HG03103 (cell line): ENCODE measurements around the gene ELOVL5.
A peak's percentile ranks its signal among the peaks of the same experiment; 100 is the strongest.
"Not testable (repeated sequence)": the region's sequence is repeated elsewhere in the genome, so short reads cannot be mapped to it uniquely, and the experiment has no call there.

Source experiments
- ATAC-seq: cut with Tn5 transposase; IDR thresholded peaks from one replicate; pipeline ENCODE4 v1.9.1; 2021; ENCODE audit warnings: low read depth; ENCODE audit not compliant: unreplicated experiment

ELOVL5 gene

GRCh38 chr6:53348371-53349208 is at the start of gene ELOVL5:
Gene ELOVL5, minus strand, starts transcription at chr6:53348950. Its CDS starts 53,251 bp downstream, at chr6:53295699.
- peak; percentile 65 for ATAC-seq

GRCh38 chr6:53397283-53397682 is 48.5 kb upstream of the ELOVL5 start:
- no peak for ATAC-seq

DNA sequence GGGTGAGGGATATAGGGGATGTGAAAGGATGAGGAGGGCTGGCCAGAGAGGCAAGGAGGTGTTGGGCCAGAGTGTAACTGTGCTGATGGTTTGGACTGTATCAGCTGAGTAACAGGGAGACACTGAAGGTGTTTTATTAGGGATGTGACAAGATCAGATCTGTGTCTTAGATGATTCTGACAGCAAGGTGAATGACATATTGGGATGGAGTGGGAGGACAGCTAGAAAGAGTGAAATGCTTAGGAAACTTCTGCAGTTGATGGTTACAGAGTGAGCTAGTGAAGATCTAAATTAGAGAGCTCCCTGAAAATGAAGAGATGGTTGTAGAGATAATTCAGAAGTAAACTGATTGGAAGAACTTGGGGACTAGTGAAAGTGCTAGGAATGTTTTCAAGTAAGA is 47.2 kb upstream of the ELOVL5 start:
- ATAC-seq: no peak

GRCh38 chr6:53394704-53395103 is 46.0 kb upstream of the ELOVL5 start:
- ATAC-seq: no peak

DNA sequence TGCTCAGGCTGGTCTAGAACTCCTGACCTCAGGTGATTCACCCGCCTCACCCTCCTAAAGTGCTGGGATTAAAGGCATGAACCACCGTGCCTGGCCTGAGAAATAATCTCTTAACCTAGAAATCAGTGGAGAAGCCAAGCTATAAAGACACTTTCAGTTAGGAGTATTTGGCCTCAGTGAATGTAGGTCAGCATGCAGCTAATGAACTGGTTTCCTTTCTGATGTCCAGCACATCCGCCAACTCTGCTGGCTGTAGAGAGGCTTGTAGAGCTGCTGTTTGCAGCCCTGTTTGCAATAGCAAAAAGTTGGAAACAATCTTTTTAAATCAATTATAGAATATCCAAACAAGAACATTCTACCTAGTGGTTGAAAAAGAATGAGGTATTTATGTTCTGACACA is 42.4 kb upstream of the ELOVL5 start:
- no peak for ATAC-seq

DNA sequence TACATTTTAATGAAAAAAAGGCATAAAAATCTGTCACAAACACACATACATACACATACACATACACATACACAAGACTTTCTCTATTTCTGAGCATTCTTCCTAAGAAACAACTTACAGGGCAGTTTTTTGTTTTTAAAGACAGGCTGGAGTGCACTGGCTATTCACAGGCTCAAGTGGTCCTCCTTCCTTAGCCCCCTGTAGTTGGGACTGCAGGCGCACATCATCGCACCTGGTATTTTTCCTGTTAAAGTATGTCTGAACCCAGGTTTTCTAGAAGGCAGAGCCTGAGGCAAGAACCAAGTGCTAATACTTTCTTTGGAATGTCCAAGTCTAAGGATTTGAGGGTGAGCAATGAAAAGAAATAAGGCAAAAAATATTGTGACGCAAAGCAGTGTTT is 41.3 kb upstream of the ELOVL5 start:
- ATAC-seq: no peak

DNA sequence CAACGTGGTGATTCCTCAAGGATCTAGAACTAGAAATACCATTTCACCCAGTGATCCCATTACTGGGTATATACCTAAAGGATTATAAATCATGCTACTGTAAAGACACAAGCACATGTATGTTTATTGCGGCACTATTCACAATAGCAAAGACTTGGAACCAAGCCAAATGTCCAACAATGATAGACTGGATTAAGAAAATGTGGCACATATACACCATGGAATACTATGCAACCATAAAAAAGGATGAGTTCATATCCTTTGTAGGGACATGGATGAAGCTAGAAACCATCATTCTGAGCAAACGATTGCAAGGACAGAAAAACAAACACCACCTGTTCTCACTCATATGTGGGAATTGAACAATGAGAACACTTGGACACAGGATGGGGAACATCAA is 39.9 kb upstream of the ELOVL5 start:
- not testable (repeated sequence) for ATAC-seq

DNA sequence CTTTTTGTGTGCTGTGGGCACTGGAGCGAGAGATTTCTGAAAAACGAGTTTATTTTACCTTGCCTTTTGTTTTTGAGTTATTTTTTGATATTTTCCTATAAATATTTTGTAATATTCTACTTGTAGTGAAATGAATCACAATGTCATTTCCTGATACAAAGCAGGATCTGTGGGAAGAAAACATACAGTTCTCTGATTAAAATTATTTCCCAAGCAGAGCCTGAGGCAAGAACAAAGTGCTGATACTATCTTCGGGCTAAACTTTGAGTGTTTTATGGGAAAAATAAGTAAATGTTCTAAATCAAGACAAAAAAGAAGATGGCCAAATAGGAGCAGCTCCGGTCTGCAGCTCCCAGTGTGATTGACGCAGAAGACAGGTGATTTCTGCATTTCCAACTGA is 33.7 kb upstream of the ELOVL5 start:
- ATAC-seq: no peak

DNA sequence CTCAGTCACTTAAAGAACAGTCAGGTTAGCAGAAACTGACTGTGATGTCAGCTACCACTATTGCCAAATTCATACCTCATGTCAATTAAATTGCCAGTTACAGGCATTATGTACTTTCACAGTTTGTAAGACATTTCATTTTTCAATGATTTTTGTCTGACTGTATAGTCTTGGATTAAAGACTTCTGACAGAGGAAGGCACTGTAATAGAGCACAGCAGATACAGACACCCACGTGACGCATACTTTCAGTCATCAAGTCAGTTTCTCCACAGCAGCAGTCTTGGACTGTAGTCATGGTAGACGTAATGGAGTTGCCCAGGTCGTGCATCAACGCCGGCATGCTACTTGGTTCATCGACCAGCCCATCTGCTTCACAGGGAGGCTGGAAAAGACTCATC is 29.5 kb upstream of the ELOVL5 start:
- ATAC-seq: no peak

DNA sequence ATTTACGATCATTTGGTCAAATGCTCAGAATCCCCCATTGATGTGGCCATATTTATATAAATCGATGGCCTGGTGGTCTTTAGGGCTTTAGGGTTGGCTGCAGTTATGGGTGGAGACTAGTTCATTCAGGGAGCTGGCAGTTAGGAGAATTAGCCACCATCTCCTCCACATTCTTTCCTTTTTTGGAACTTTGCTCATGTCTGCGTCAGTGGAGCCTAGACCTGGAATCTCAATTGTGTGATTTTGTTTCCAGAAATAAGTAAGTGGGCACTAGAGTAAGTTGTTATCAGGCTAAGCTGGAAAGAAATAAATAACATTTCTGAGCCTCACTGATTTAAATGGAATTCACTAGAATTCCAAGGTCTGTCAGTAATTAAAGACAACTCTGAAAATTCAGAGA is 29.0 kb upstream of the ELOVL5 start:
- no peak for ATAC-seq

DNA sequence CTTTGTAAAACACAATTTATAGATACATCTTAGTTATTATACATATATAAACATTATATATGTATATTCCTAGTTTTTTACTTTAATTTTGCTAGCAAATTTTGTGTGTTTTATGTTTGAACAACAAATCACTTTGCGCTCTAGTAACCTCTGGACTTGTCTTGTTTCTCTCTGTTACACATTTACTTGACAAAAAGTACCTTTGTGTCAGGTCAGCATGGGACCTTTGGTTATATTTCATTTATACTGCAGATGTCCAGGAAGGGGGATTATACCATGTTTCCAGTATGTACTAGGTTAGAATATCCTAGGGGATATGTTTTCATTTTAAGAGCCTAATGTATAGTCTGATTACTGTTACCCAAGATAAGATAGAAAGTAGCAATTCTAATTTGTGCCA is 28.5 kb upstream of the ELOVL5 start:
- no peak for ATAC-seq

DNA sequence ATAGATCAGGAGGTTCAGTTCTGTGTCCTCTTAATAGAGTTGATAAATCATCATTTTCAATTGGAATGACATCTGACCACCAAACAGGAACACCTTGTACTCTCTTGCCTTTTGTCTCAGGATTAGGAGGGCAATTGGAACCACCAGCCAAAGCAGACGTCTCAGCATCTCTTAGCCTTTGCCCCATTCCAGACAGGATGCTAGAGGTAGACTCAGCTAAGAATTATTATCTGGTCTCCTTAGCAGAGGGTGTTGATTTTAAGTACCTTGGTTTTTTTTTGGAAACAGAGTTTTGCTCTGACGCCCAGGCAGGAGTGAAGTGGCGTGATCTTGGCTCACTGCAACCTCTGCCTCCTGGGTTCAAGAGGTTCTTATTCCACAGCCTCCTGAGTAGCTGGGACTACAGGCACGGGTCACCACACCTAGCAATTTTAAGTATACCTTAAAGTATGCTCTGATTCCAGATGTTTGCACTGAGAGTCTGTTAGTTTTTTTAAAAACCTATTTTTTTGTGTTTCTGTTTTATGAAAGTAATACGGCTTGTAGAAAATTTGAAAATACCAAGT is 28.0 kb upstream of the ELOVL5 start:
- no peak for ATAC-seq

DNA sequence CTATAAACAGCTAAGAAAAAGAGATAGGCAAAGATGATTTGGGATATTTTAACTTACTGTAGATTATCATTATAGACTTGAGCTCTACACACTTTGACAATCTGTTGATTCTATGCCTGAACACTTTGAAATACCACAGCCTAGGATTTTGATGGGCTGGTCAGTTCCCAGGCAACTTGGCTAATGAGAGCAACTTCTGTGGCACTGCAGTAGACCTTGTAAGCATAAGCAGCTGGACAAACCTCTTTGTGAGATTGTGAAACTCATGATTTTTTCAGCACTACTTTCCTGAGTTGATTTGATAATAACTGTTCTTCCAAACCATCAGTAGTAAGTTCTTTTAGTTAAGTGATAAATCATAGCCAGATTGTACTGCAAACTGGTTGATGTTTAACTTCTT is 27.1 kb upstream of the ELOVL5 start:
- no peak for ATAC-seq

- no peak for ATAC-seq
These were observed 24.9 kb upstream of the ELOVL5 start for GRCh38 chr6:53373638-53374037.

- no peak for ATAC-seq
These were observed 21.2 kb upstream of the ELOVL5 start for GRCh38 chr6:53369876-53370515.

DNA sequence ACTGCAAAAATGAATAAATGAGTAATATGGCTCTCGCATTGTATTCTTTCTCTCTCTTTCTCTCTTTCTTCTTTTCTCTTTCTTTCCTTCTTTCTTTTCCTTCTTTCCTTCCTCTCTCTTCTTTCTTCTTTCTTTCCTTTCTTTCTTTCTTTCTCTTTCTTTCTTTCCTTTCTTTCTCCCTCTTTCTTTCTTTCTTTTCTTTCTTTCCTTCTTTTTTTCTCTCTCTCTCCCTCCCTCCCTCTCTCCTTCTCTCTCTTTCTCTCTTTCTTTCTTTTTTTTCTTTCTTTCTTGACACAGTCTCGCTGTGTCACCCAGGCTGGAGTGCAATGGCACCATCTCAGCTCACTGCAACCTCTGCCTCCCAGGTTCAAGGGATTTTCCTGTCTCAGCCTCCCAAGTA is 20.3 kb upstream of the ELOVL5 start:
- no peak for ATAC-seq

- no peak for ATAC-seq
These were observed 17.4 kb upstream of the ELOVL5 start for GRCh38 chr6:53366128-53366641.

DNA sequence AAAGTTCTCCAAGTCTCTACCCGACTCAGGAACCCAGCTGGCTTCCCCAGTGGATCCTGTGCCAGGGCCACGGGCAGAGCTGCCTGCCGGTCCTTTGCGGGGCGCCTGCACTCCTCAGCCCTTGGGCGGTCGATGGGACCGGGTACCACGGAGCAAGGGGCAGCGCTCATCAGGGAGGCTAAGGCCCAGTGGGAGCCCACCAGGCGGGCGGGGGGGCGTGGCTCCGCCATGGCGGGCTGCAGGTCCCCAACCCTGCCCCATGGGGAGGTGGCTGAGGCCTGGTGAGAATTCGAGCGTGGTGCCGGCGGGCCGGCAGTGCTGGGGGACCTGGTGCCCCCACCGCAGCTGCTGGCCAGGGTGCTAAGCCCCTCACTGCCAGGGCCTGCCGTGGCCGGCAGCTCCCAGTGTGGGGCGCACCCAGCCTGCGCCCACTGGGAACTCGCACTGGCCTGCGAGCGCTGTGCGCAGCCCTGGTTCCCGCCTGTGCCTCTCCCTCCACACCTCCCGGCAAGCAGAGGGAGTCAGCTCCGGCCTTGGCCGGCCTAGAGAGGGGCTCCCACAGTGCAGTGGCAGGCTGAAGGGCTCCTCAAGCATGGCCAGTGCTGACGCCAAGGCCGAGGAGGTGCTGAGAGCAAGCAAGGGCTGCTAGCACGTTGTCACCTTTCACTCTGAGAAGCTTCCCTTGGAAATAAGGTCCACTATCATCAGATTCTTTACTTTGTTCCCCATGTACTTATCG is 14.8 kb upstream of the ELOVL5 start:
- no peak for ATAC-seq

DNA sequence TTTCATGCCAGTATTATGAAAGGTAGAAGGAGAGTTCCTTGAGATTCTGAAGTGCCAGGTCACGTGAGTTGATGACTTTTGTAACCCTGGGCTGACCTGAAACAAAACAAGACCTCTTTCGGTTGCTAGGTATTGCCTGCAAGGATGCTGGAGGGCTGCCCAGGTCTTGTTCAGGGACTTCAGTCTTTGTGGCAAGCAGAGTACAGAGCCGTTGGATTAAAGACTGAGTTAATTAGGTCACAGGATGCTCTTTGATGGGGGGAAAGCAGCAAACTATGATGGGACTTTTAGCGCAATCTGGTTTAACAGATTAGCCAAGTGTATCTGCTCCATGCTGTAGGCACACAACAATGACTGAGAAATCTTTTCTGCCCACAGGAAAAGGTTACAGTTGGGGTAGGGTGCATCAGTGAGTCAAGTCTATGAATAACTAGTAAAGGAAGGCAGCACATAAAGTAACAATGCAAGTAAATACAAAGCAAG is 12.8 kb upstream of the ELOVL5 start:
- ATAC-seq: no peak

- ATAC-seq: no peak
These were observed 11.6 kb upstream of the ELOVL5 start for GRCh38 chr6:53360093-53360912.
